ENCODE measurements around the gene SLC6A9.

DNA sequence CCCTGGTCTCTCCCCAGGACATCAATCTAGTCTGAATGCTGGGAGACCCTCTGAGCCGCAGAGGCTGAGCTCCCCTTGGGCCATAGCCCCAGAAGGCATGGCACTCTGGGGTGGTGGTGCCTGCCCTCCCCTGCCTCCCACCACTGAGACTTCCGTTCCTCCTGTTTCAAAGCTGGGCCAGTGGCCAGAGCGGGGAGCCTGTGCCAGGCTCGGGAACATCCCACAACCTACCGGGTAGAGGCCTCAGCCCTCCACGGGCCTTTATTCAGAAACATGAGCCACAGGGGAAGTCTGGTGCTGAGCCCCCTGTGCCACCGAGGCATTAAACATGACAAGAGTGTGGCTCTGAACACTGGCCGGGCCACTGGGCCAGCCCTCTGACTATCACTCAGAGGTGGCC lies 31.8 kb downstream of the SLC6A9 start:
- TF ChIP-seq, protein P1, sequence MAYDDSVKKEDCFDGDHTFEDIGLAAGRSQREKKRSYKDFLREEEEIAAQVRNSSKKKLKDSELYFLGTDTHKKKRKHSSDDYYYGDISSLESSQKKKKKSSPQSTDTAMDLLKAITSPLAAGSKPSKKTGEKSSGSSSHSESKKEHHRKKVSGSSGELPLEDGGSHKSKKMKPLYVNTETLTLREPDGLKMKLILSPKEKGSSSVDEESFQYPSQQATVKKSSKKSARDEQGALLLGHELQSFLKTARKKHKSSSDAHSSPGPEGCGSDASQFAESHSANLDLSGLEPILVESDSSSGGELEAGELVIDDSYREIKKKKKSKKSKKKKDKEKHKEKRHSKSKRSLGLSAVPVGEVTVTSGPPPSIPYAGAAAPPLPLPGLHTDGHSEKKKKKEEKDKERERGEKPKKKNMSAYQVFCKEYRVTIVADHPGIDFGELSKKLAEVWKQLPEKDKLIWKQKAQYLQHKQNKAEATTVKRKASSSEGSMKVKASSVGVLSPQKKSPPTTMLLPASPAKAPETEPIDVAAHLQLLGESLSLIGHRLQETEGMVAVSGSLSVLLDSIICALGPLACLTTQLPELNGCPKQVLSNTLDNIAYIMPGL (CRISPR knock-in tag; IDR thresholded peaks at IDR 0.05; ENCODE audit: borderline replicate concordance), result no peak
- TF ChIP-seq FOXS1 (CRISPR knock-in tag; IDR thresholded peaks at IDR 0.05) (no peak), ZSCAN20 (CRISPR knock-in tag; IDR thresholded peaks at IDR 0.05) (no peak), RAD21 (conservative IDR thresholded peaks at IDR 0.05 in 1 of 2, IDR thresholded peaks at IDR 0.05 in 1 of 2) (no peak), POLR2A (IDR thresholded peaks at IDR 0.05; ENCODE audit: low read length) (no peak), JUN (IDR thresholded peaks at IDR 0.05) (no peak), KDM5A (IDR thresholded peaks at IDR 0.05) (no peak), EHMT2 (IDR thresholded peaks at IDR 0.05; ENCODE audit: low read depth) (no peak), BHLHE40 (IDR thresholded peaks at IDR 0.05; ENCODE audit: low read depth, low read length) (no peak)
- TF ChIP-seq, protein P2, sequence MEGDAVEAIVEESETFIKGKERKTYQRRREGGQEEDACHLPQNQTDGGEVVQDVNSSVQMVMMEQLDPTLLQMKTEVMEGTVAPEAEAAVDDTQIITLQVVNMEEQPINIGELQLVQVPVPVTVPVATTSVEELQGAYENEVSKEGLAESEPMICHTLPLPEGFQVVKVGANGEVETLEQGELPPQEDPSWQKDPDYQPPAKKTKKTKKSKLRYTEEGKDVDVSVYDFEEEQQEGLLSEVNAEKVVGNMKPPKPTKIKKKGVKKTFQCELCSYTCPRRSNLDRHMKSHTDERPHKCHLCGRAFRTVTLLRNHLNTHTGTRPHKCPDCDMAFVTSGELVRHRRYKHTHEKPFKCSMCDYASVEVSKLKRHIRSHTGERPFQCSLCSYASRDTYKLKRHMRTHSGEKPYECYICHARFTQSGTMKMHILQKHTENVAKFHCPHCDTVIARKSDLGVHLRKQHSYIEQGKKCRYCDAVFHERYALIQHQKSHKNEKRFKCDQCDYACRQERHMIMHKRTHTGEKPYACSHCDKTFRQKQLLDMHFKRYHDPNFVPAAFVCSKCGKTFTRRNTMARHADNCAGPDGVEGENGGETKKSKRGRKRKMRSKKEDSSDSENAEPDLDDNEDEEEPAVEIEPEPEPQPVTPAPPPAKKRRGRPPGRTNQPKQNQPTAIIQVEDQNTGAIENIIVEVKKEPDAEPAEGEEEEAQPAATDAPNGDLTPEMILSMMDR (IDR thresholded peaks at IDR 0.05), result no peak
- TF ChIP-seq, protein P3, sequence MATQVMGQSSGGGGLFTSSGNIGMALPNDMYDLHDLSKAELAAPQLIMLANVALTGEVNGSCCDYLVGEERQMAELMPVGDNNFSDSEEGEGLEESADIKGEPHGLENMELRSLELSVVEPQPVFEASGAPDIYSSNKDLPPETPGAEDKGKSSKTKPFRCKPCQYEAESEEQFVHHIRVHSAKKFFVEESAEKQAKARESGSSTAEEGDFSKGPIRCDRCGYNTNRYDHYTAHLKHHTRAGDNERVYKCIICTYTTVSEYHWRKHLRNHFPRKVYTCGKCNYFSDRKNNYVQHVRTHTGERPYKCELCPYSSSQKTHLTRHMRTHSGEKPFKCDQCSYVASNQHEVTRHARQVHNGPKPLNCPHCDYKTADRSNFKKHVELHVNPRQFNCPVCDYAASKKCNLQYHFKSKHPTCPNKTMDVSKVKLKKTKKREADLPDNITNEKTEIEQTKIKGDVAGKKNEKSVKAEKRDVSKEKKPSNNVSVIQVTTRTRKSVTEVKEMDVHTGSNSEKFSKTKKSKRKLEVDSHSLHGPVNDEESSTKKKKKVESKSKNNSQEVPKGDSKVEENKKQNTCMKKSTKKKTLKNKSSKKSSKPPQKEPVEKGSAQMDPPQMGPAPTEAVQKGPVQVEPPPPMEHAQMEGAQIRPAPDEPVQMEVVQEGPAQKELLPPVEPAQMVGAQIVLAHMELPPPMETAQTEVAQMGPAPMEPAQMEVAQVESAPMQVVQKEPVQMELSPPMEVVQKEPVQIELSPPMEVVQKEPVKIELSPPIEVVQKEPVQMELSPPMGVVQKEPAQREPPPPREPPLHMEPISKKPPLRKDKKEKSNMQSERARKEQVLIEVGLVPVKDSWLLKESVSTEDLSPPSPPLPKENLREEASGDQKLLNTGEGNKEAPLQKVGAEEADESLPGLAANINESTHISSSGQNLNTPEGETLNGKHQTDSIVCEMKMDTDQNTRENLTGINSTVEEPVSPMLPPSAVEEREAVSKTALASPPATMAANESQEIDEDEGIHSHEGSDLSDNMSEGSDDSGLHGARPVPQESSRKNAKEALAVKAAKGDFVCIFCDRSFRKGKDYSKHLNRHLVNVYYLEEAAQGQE (IDR thresholded peaks at IDR 0.05), result no peak
